Measurements from ENCODE around the gene SFXN5.

GRCh38 chr2:73069041-73069854 is 2.3 kb downstream of the SFXN5 start:
- no peak for TF ChIP-seq CTCF (conservative IDR thresholded peaks at IDR 0.05; ENCODE audit: low read depth, low read length)
- TF ChIP-seq POLR2A (IDR thresholded peaks at IDR 0.05; ENCODE audit: low read depth, low read length), result no peak
- no peak for TF ChIP-seq CHD1 (IDR thresholded peaks at IDR 0.05; ENCODE audit: low read depth, low read length)

Measured in IMR-90 (cell line).